ENCODE measurements around the gene EEF2K. TPM values are rescaled to one million over a fixed set of nuclear protein-coding genes. Genes with fewer than 3 reads are reported as not detected.

The EEF2K gene
- total and polyA plus RNA-seq, 5 donors from 2014 or later, result 2.7 to 20.1 (median 3.6) TPM

- Mint-ChIP-seq H3K4me1 (peaks cover 6 to 13% (median 7%) of the 10 kb centered on the region in 4 donors), H3K27ac (peak overlapping the region in 2 of 3 donors; percentile 41 to 69), H3K4me3 (no peak overlapping the region), H3K27me3 (no peaks in the 10 kb centered on the region), H3K9me3 (no peaks in the 10 kb centered on the region), H3K36me3 (peaks cover 22% of the 10 kb centered on the region)
- Histone ChIP-seq H3K27ac (ENCODE audit: insufficient read depth, low read length, poor library complexity, severe bottlenecking) (no peak overlapping the region), H3K27me3 (ENCODE audit: control insufficient read depth, insufficient read depth, low read length) (no peaks in the 10 kb centered on the region), H3K36me3 (ENCODE audit: control insufficient read depth, insufficient read depth, low read length) (peaks cover 73% of the 10 kb centered on the region), H3K4me3 (ENCODE audit: low read depth, low read length) (no peak overlapping the region), H3K4me1 (ENCODE audit: control insufficient read depth, insufficient read depth, low read length, poor library complexity, severe bottlenecking) (peaks cover 3% of the 10 kb centered on the region), H3K9me3 (ENCODE audit: control insufficient read depth in 2 of 2, low read length in 2 of 2) (no peaks in the 10 kb centered on the region)
- no peak for ATAC-seq (ENCODE audit: low read depth in 2 of 2)
- no peak for DNase-seq
Observed at GRCh38 chr16:22323959-22324786, 118.1 kb downstream of the EEF2K start.

GRCh38 chr16:22324787-22325597 lies 118.9 kb downstream of the EEF2K start:
- Histone ChIP-seq H3K4me1 (ENCODE audit: control insufficient read depth, insufficient read depth, low read length, poor library complexity, severe bottlenecking) (peaks cover 3% of the 10 kb centered on the region), H3K36me3 (ENCODE audit: control insufficient read depth, insufficient read depth, low read length) (peaks cover 75% of the 10 kb centered on the region), H3K4me3 (ENCODE audit: low read depth, low read length) (no peak overlapping the region), H3K27me3 (ENCODE audit: control insufficient read depth, insufficient read depth, low read length) (no peaks in the 10 kb centered on the region), H3K27ac (ENCODE audit: insufficient read depth, low read length, poor library complexity, severe bottlenecking) (no peak overlapping the region), H3K9me3 (ENCODE audit: control insufficient read depth in 2 of 2, low read length in 2 of 2) (no peaks in the 10 kb centered on the region)
- Mint-ChIP-seq H3K27ac (peak overlapping the region in 1 of 3 donors; percentile 59), H3K4me3 (no peak overlapping the region), H3K9me3 (no peaks in the 10 kb centered on the region), H3K36me3 (peaks cover 16% of the 10 kb centered on the region), H3K27me3 (no peaks in the 10 kb centered on the region), H3K4me1 (peaks cover 6 to 22% (median 11%) of the 10 kb centered on the region in 4 donors)
- ATAC-seq (ENCODE audit: low read depth in 2 of 2) (no peak), DNase-seq (no peak)

- H3K36me3 ChIP-seq (ENCODE audit: control insufficient read depth, insufficient read depth, low read length), result peaks cover 75% of the 10 kb centered on the region
- no peak overlapping the region for H3K4me3 ChIP-seq (ENCODE audit: low read depth, low read length)
- Mint-ChIP-seq H3K27me3 (no peaks in the 10 kb centered on the region), H3K4me1 (peaks cover 6 to 28% (median 15%) of the 10 kb centered on the region in 4 donors), H3K27ac (peak overlapping the region in 1 of 3 donors; percentile 38), H3K9me3 (no peaks in the 10 kb centered on the region), H3K4me3 (no peak overlapping the region), H3K36me3 (peaks cover 19% of the 10 kb centered on the region)
- no peaks in the 10 kb centered on the region for H3K9me3 ChIP-seq (ENCODE audit: control insufficient read depth in 2 of 2, low read length in 2 of 2)
- DNase-seq, result no peak
- ATAC-seq (ENCODE audit: low read depth in 2 of 2), result no peak
- H3K4me1 ChIP-seq (ENCODE audit: control insufficient read depth, insufficient read depth, low read length, poor library complexity, severe bottlenecking), result peaks cover 3% of the 10 kb centered on the region
- H3K27ac ChIP-seq (ENCODE audit: insufficient read depth, low read length, poor library complexity, severe bottlenecking), result no peak overlapping the region
- no peaks in the 10 kb centered on the region for H3K27me3 ChIP-seq (ENCODE audit: control insufficient read depth, insufficient read depth, low read length)
Observed at GRCh38 chr16:22325598-22326368, 119.7 kb downstream of the EEF2K start.

GRCh38 chr16:22326369-22326652 lies 120.2 kb downstream of the EEF2K start:
- Histone ChIP-seq H3K27me3 (ENCODE audit: control insufficient read depth, insufficient read depth, low read length) (no peaks in the 10 kb centered on the region), H3K36me3 (ENCODE audit: control insufficient read depth, insufficient read depth, low read length) (peaks cover 75% of the 10 kb centered on the region), H3K27ac (ENCODE audit: insufficient read depth, low read length, poor library complexity, severe bottlenecking) (no peak overlapping the region), H3K4me3 (ENCODE audit: low read depth, low read length) (no peak overlapping the region), H3K4me1 (ENCODE audit: control insufficient read depth, insufficient read depth, low read length, poor library complexity, severe bottlenecking) (peaks cover 3% of the 10 kb centered on the region), H3K9me3 (ENCODE audit: control insufficient read depth in 2 of 2, low read length in 2 of 2) (no peaks in the 10 kb centered on the region)
- H3K27me3 Mint-ChIP-seq, result no peaks in the 10 kb centered on the region
- H3K4me3 Mint-ChIP-seq, result no peak overlapping the region
- H3K9me3 Mint-ChIP-seq, result no peaks in the 10 kb centered on the region
- ATAC-seq (ENCODE audit: low read depth in 2 of 2) (no peak), DNase-seq (no peak)
- H3K36me3 Mint-ChIP-seq, result peaks cover 17% of the 10 kb centered on the region
- H3K27ac Mint-ChIP-seq, result no peak overlapping the region
- H3K4me1 Mint-ChIP-seq, result peaks cover 4 to 24% (median 12%) of the 10 kb centered on the region in 4 donors

- DNase-seq, result no peak
- Histone ChIP-seq H3K27me3 (ENCODE audit: control insufficient read depth, insufficient read depth, low read length) (no peaks in the 10 kb centered on the region), H3K27ac (ENCODE audit: insufficient read depth, low read length, poor library complexity, severe bottlenecking) (no peak overlapping the region), H3K36me3 (ENCODE audit: control insufficient read depth, insufficient read depth, low read length) (peaks cover 75% of the 10 kb centered on the region), H3K4me1 (ENCODE audit: control insufficient read depth, insufficient read depth, low read length, poor library complexity, severe bottlenecking) (peaks cover 3% of the 10 kb centered on the region), H3K4me3 (ENCODE audit: low read depth, low read length) (no peak overlapping the region), H3K9me3 (ENCODE audit: control insufficient read depth in 2 of 2, low read length in 2 of 2) (no peaks in the 10 kb centered on the region)
- Mint-ChIP-seq H3K9me3 (no peaks in the 10 kb centered on the region), H3K27me3 (no peaks in the 10 kb centered on the region), H3K4me1 (peaks cover 8 to 23% (median 14%) of the 10 kb centered on the region in 4 donors), H3K36me3 (peaks cover 21% of the 10 kb centered on the region), H3K27ac (peak overlapping the region; percentile 42 to 54 (median 43)), H3K4me3 (peak overlapping the region in 2 of 4 donors; percentile 7 to 91)
- ATAC-seq (ENCODE audit: low read depth in 2 of 2), result no peak
Observed at GRCh38 chr16:22326771-22327445, 120.8 kb downstream of the EEF2K start.

GRCh38 chr16:22327446-22327775 lies 121.3 kb downstream of the EEF2K start:
- Histone ChIP-seq H3K36me3 (ENCODE audit: control insufficient read depth, insufficient read depth, low read length) (peaks cover 77% of the 10 kb centered on the region), H3K4me3 (ENCODE audit: low read depth, low read length) (no peak overlapping the region), H3K4me1 (ENCODE audit: control insufficient read depth, insufficient read depth, low read length, poor library complexity, severe bottlenecking) (peaks cover 3% of the 10 kb centered on the region), H3K27me3 (ENCODE audit: control insufficient read depth, insufficient read depth, low read length) (no peaks in the 10 kb centered on the region), H3K9me3 (ENCODE audit: control insufficient read depth in 2 of 2, low read length in 2 of 2) (no peaks in the 10 kb centered on the region), H3K27ac (ENCODE audit: insufficient read depth, low read length, poor library complexity, severe bottlenecking) (no peak overlapping the region)
- ATAC-seq (ENCODE audit: low read depth in 2 of 2) (no peak), DNase-seq (no peak)
- Mint-ChIP-seq H3K27ac (peak overlapping the region in 2 of 3 donors; percentile 25 to 54), H3K4me3 (peak overlapping the region in 1 of 4 donors; percentile 91), H3K9me3 (no peaks in the 10 kb centered on the region), H3K4me1 (peaks cover 8 to 23% (median 16%) of the 10 kb centered on the region in 4 donors), H3K27me3 (no peaks in the 10 kb centered on the region), H3K36me3 (peaks cover 26% of the 10 kb centered on the region)

GRCh38 chr16:22328081-22328725 lies 122.1 kb downstream of the EEF2K start:
- Histone ChIP-seq H3K27me3 (ENCODE audit: control insufficient read depth, insufficient read depth, low read length) (no peaks in the 10 kb centered on the region), H3K27ac (ENCODE audit: insufficient read depth, low read length, poor library complexity, severe bottlenecking) (no peak overlapping the region), H3K36me3 (ENCODE audit: control insufficient read depth, insufficient read depth, low read length) (peaks cover 81% of the 10 kb centered on the region), H3K9me3 (ENCODE audit: control insufficient read depth in 2 of 2, low read length in 2 of 2) (no peaks in the 10 kb centered on the region), H3K4me1 (ENCODE audit: control insufficient read depth, insufficient read depth, low read length, poor library complexity, severe bottlenecking) (peaks cover 3% of the 10 kb centered on the region), H3K4me3 (ENCODE audit: low read depth, low read length) (no peak overlapping the region)
- Mint-ChIP-seq H3K4me1 (peaks cover 8 to 23% (median 17%) of the 10 kb centered on the region in 4 donors), H3K9me3 (no peaks in the 10 kb centered on the region), H3K36me3 (peaks cover 28% of the 10 kb centered on the region), H3K27ac (peak overlapping the region in 2 of 3 donors; percentile 25 to 54), H3K27me3 (no peaks in the 10 kb centered on the region), H3K4me3 (no peak overlapping the region)
- ATAC-seq (ENCODE audit: low read depth in 2 of 2), result no peak
- no peak for DNase-seq

Measured in CD4-positive, CD25-positive, alpha-beta regulatory T cell (primary cell).